B cell (primary cell): ENCODE measurements around the gene FBN2. TPM values are rescaled to one million over a fixed set of nuclear protein-coding genes. Genes with fewer than 3 reads are reported as not detected.

Experiments used
- ATAC-seq: fragments of 200-7000 bp; cut with Tn5 transposase; one replicate; pipeline ENCODE4 v1.10.0; 2021; ENCODE audit warnings: low read depth, mild to moderate bottlenecking, moderate number of reproducible peaks, moderate library complexity
- CTCF ChIA-PET: fragments of 350-600 bp; sonication (Branson Sonifier 250); formaldehyde crosslinking; loops from one replicate; lab custom pipeline; 2021; ENCODE audit warnings: antibody characterized with exemption, inconsistent platforms; lab: Charles Lee
- POLR2A ChIA-PET: fragments of 350-600 bp; sonication (Branson Sonifier 250); formaldehyde crosslinking; loops from one replicate; lab custom pipeline; 2021; ENCODE audit warnings: antibody characterized with exemption; lab: Charles Lee
- DNase-seq: peaks from one replicate; pipeline ENCODE4 v3.0.0; 2013
- H2AFZ ChIP-seq: 2 replicates; pipeline ENCODE4 v1.6.1; 2012; ENCODE audit warnings: mild to moderate bottlenecking, low read depth, low read length; ENCODE audit not compliant: insufficient read depth, poor library complexity, severe bottlenecking
- H3K27ac ChIP-seq, 2 donors: 1 replicate in 1 of 2; 2 replicates in 1 of 2; pipeline ENCODE4 v1.5.1; 2012 to 2013; ENCODE audit warnings: low read length in 2 of 2, mild to moderate bottlenecking in 2 of 2, moderate library complexity in 1 of 2
- H3K27me3 ChIP-seq, 4 experiments: fragments of 200-600 bp in 1 of 4; sonication (generic) in 1 of 4; replicated peaks in 1 of 4; 1 replicate in 2 of 4; 2 replicates in 2 of 4; pipeline versions ENCODE4 v1.6.1 to v1.7.0; 2013 to 2016; ENCODE audit warnings: low read length in 3 of 4, mild to moderate bottlenecking in 2 of 4, mixed read lengths in 1 of 4, moderate library complexity in 1 of 4; ENCODE audit not compliant: insufficient read depth in 4 of 4, control insufficient read depth in 3 of 4; ENCODE audit errors: control extremely low read depth in 1 of 4
- H3K36me3 ChIP-seq, 2 experiments: replicated peaks in 1 of 2; 1 replicate in 1 of 2; 2 replicates in 1 of 2; pipeline versions ENCODE4 v1.6.1 to v1.7.1; 2013; ENCODE audit warnings: low read length in 1 of 2; ENCODE audit not compliant: insufficient read depth in 2 of 2, control insufficient read depth in 1 of 2; ENCODE audit errors: control extremely low read depth in 1 of 2, extremely low read depth in 1 of 2
- H3K4me1 ChIP-seq, 2 donors: fragments of 200-600 bp in 1 of 2; sonication (generic) in 1 of 2; 1 replicate in 1 of 2; 2 replicates in 1 of 2; pipeline versions ENCODE4 v1.5.1 to v1.6.1; 2013 to 2017; ENCODE audit warnings: low read length in 2 of 2; ENCODE audit not compliant: control insufficient read depth in 2 of 2, insufficient read depth in 2 of 2
- H3K4me2 ChIP-seq: replicated peaks from 2 replicates; pipeline ENCODE3; 2012; ENCODE audit warnings: mild to moderate bottlenecking, low read depth, low read length; ENCODE audit not compliant: poor library complexity, severe bottlenecking
- H3K4me3 ChIP-seq, 5 experiments: fragments of 200-600 bp in 1 of 5; sonication (generic) in 1 of 5; 1 replicate in 3 of 5; 2 replicates in 2 of 5; pipeline versions ENCODE4 v1.5.1 to v1.7.0; 2011 to 2016; ENCODE audit warnings: low read length in 4 of 5, mild to moderate bottlenecking in 4 of 5, low read depth in 2 of 5, control low read depth in 1 of 5, moderate library complexity in 1 of 5; ENCODE audit not compliant: insufficient read depth in 1 of 5; ENCODE audit errors: control extremely low read depth in 1 of 5, extremely low read depth in 1 of 5
- H3K79me2 ChIP-seq: fragments of 200-600 bp; sonication (generic); one replicate; pipeline ENCODE4 v1.6.0; 2016; ENCODE audit warnings: low read length; ENCODE audit not compliant: control insufficient read depth, insufficient read depth
- H3K9ac ChIP-seq: fragments of 200-600 bp; sonication (generic); 2 replicates; pipeline ENCODE4 v1.6.1; 2017; ENCODE audit warnings: mild to moderate bottlenecking, low read length, moderate library complexity
- H3K9me3 ChIP-seq, 3 donors: one replicate each; pipeline versions ENCODE4 v1.6.1 to v1.7.1; 2013; ENCODE audit warnings: low read length in 2 of 3; ENCODE audit not compliant: control insufficient read depth in 2 of 3, insufficient read depth in 1 of 3; ENCODE audit errors: control extremely low read depth in 1 of 3
- H4K20me1 ChIP-seq: 2 replicates; pipeline ENCODE4 v1.6.0; 2012; ENCODE audit warnings: mild to moderate bottlenecking, low read length; ENCODE audit not compliant: insufficient read depth, control insufficient read depth, poor library complexity, severe bottlenecking
- H3K27ac Mint-ChIP-seq: one replicate; pipeline ENCODE4 v1.8.0; 2021; ENCODE audit warnings: mixed read lengths
- H3K27me3 Mint-ChIP-seq: one replicate; pipeline ENCODE4 v1.8.0; 2021; ENCODE audit warnings: mixed read lengths
- H3K4me1 Mint-ChIP-seq: one replicate; pipeline ENCODE4 v1.8.0; 2021; ENCODE audit warnings: mixed read lengths
- H3K4me3 Mint-ChIP-seq: one replicate; pipeline ENCODE4 v1.8.0; 2021; ENCODE audit warnings: mixed read lengths
- H3K9me3 Mint-ChIP-seq: one replicate; pipeline ENCODE4 v1.8.0; 2022; ENCODE audit warnings: mixed read lengths; ENCODE audit not compliant: insufficient read depth
- EZH2 ChIP-seq: IDR thresholded peaks from 2 replicates; pipeline ENCODE4 v1.6.1; 2012; ENCODE audit warnings: borderline replicate concordance, low read depth, mild to moderate bottlenecking, moderate library complexity, low read length; ENCODE audit not compliant: insufficient read depth, poor library complexity, severe bottlenecking
- WGBS: methylation state at CpG from one replicate; pipeline ENCODE4 v1.1.5; 2013; ENCODE audit warnings: missing lambda C conversion rate; ENCODE audit not compliant: insufficient coverage; 5-methylcytosine and 5-hydroxymethylcytosine counted together
- intact Hi-C: fragments of 100-400 bp; cut with micrococcal nuclease; formaldehyde crosslinking; loops from one replicate; pipeline ENCODE4 v1.10.0; 2022
- polyA plus RNA-seq: library from polyadenylated mRNA; depleted of rRNA; stranded (reverse); fragments of >200 nt; gene quantifications from 2 replicates; pipeline ENCODE4 v1.2.3, GENCODE V29; 2012
- total RNA-seq, 2 donors: library from RNA; stranded (reverse); fragments of 120-200 nt in 1 of 2; gene quantifications; 1 replicate in 1 of 2; 2 replicates in 1 of 2; pipeline versions ENCODE4 v1.2.3 to v1.2.4, GENCODE V29; 2013 to 2022
- TF ChIP-seq, protein P1 (sequence below): fragments of 200-600 bp; IDR thresholded peaks from one replicate; pipeline ENCODE4 v1.8.0; 2022; ENCODE audit warnings: antibody characterized with exemption, mild to moderate bottlenecking

Gene FBN2
- total and polyA plus RNA-seq, 2 donors (not counting 1 experiment from before 2014, with no cell fraction given): 0.03 TPM; not detected in 1

DNA sequence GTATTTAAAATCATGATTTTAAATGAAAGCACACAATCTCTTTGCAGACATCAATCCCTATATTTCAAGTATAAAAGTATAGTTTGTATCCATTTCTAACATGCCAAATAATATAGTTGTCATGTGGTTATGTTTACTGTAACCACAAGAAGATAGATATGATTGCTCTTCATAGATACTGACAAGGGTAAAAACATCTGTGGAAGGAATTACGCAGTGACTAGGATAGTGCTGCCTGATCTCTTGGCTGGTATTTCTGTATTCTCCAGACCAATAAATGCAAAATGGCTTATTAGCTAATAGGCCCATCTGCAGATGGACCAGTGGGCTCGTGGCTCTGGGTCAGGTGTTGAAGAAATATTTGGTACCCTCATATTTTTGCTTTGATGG lies 34.9 kb upstream of the FBN2 start:
- Histone ChIP-seq H3K4me1 (no peaks in the 10 kb centered on the region), H3K4me2 (no peak overlapping the region), H3K79me2 (no peaks in the 10 kb centered on the region), H2AFZ (no peak overlapping the region), H3K36me3 (no peaks in the 10 kb centered on the region), H3K27ac (no peak overlapping the region), H3K4me3 (no peak overlapping the region), H3K27me3 (no peaks in the 10 kb centered on the region), H4K20me1 (no peaks in the 10 kb centered on the region), H3K9me3 (no peaks in the 10 kb centered on the region), H3K9ac (no peak overlapping the region)
- POLR2A ChIA-PET: no interaction called here
- WGBS: no CpG with 5 or more reads among the region's 2 CpGs
- Mint-ChIP-seq H3K4me1 (no peaks in the 10 kb centered on the region), H3K9me3 (no peaks in the 10 kb centered on the region), H3K27me3 (no peaks in the 10 kb centered on the region), H3K4me3 (no peak overlapping the region), H3K27ac (no peak overlapping the region)
- CTCF ChIA-PET: no interaction called here
- intact Hi-C loops: no loop called here
- TF ChIP-seq, protein P1, sequence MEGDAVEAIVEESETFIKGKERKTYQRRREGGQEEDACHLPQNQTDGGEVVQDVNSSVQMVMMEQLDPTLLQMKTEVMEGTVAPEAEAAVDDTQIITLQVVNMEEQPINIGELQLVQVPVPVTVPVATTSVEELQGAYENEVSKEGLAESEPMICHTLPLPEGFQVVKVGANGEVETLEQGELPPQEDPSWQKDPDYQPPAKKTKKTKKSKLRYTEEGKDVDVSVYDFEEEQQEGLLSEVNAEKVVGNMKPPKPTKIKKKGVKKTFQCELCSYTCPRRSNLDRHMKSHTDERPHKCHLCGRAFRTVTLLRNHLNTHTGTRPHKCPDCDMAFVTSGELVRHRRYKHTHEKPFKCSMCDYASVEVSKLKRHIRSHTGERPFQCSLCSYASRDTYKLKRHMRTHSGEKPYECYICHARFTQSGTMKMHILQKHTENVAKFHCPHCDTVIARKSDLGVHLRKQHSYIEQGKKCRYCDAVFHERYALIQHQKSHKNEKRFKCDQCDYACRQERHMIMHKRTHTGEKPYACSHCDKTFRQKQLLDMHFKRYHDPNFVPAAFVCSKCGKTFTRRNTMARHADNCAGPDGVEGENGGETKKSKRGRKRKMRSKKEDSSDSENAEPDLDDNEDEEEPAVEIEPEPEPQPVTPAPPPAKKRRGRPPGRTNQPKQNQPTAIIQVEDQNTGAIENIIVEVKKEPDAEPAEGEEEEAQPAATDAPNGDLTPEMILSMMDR: no peak
- no peak for DNase-seq
- no peak for ATAC-seq

DNA sequence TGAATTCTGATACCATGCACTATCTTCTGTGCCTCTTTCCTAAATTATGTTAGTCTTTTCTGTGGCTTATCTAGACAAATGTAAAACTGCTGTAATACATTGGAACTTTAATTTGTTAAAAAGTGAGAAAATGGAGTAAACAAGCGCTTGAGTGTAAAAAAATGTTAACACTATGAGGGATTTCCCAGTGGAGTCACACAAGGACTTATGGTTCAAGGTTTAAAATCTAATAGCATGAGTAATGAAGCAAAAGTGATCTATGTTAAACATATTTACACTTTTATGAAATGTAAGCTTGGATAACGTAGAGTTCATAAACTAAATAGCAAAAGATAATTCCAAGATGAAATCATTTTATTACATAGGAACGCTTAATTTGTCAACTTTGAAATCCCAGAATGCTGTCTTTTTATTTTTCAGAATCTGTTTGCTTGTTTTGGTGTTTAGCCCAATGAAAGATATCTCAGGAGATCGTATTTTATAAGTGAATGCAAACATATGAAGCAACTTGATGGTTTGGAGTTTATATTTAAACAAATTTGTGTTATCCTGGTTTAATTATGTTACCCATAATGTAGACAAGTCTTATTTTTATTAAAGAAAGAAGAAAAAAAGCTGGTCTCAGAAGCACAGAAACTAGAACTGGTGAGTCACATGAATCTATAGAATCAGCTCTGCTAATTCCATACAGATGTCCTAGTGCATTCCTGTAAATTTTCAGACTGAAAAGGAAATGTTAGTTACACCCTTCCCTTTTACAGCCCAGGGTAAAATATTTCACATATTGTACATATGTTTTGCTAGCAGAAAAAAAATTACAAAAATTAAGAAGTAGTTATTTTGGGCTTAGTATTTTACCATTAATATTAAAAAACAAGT lies 34.2 kb upstream of the FBN2 start:
- no peak overlapping the region for H3K9ac ChIP-seq
- no peaks in the 10 kb centered on the region for H3K27me3 Mint-ChIP-seq
- H3K9me3 Mint-ChIP-seq: no peaks in the 10 kb centered on the region
- no peak for DNase-seq
- H4K20me1 ChIP-seq: no peaks in the 10 kb centered on the region
- no peaks in the 10 kb centered on the region for H3K4me1 Mint-ChIP-seq
- CTCF ChIA-PET: no interaction called here
- no peaks in the 10 kb centered on the region for H3K79me2 ChIP-seq
- intact Hi-C loops: no loop called here
- H3K9me3 ChIP-seq: no peaks in the 10 kb centered on the region
- H3K36me3 ChIP-seq: no peaks in the 10 kb centered on the region
- 100% methylated on average over 1 of the region's 4 CpGs for WGBS
- TF ChIP-seq EZH2: no peak
- TF ChIP-seq, protein P1: no peak
- H3K27me3 ChIP-seq: no peaks in the 10 kb centered on the region
- H3K27ac ChIP-seq: no peak overlapping the region
- ATAC-seq: no peak
- no peak overlapping the region for H3K4me3 Mint-ChIP-seq
- POLR2A ChIA-PET: no interaction called here
- H3K4me1 ChIP-seq: no peaks in the 10 kb centered on the region
- H3K4me3 ChIP-seq: no peak overlapping the region
- H3K27ac Mint-ChIP-seq: no peak overlapping the region
- no peak overlapping the region for H2AFZ ChIP-seq
- H3K4me2 ChIP-seq: no peak overlapping the region
